ENCODE data around the gene EPB41L4B.
A peak's percentile ranks its signal among the peaks of the same experiment; 100 is the strongest.

EPB41L4B gene

DNA sequence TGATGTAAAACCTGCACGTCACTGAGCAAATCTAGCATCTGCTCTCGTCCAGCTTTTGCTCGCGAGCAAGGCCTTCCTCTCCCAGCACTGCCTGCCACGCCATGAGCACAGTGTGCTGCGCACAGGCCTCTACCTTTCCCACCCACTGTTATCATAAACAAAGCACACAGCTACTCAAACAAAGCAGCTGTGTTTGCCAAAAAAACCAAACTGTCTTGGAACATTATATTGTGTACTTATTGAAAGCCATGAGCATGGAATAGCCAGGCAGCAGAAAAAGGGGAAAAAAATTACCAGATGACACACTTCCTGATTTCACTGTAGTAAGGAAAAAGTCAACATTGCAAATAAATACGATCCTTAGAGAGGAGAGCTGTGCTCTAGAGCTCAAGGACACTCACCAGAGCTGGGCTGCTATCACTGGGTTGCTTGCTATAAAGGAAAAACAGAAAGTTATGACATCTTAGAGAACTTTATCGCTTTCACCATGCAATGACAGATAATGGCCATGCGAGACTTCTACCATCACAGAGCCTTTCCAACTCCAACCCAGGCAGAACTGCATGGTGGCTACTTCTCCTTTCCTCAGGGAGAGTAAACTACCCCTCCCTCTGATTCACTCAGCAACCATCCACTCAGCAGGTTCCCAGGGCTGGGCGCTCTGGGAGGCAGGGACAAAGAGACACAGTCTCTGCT is 69.6 kb downstream of the EPB41L4B start:
- peak; percentile 34; the same call in 1 of the 2 replicates for TF ChIP-seq ZNF600 (tag by site-specific recombination; IDR thresholded peaks at IDR 0.05)
- TF ChIP-seq ZFHX2 (tag by site-specific recombination; conservative IDR thresholded peaks at IDR 0.05) = no peak
- TF ChIP-seq, protein P1, sequence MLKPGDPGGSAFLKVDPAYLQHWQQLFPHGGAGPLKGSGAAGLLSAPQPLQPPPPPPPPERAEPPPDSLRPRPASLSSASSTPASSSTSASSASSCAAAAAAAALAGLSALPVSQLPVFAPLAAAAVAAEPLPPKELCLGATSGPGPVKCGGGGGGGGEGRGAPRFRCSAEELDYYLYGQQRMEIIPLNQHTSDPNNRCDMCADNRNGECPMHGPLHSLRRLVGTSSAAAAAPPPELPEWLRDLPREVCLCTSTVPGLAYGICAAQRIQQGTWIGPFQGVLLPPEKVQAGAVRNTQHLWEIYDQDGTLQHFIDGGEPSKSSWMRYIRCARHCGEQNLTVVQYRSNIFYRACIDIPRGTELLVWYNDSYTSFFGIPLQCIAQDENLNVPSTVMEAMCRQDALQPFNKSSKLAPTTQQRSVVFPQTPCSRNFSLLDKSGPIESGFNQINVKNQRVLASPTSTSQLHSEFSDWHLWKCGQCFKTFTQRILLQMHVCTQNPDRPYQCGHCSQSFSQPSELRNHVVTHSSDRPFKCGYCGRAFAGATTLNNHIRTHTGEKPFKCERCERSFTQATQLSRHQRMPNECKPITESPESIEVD (tag by site-specific recombination; IDR thresholded peaks at IDR 0.05) = peak; percentile 89
- TF ChIP-seq ZNF324 (tag by site-specific recombination; IDR thresholded peaks at IDR 0.05) = no peak
- TF ChIP-seq PRDM1 (tag by site-specific recombination; IDR thresholded peaks at IDR 0.05) = peak; percentile 23; the same call in 1 of the 2 replicates
- no peak for TF ChIP-seq EGR2 (tag by site-specific recombination; IDR thresholded peaks at IDR 0.05; ENCODE audit: low read depth)
- TF ChIP-seq ZNF248 (tag by site-specific recombination; IDR thresholded peaks at IDR 0.05) = no peak
- TF ChIP-seq ZIC2 (tag by site-specific recombination; IDR thresholded peaks at IDR 0.05) = peak; percentile 64
- peaks cover 0 to 11% of the 10 kb centered on the region in 2 experiments; a peak in 1 of 3 replicates for H3K36me3 ChIP-seq (ENCODE audit: control insufficient read depth in 2 of 2, insufficient read depth in 1 of 2, low read length in 2 of 2)
- H3K9me3 ChIP-seq (ENCODE audit: control insufficient read depth, insufficient read depth, low read depth, low read length) = no peaks in the 10 kb centered on the region
- no peak overlapping the region; the same call in 1 of the 2 replicates for H3K27ac ChIP-seq (ENCODE audit: extremely low read depth, low read depth, low read length)
- no peak overlapping the region for H3K4me3 ChIP-seq (ENCODE audit: low read depth, low read length)
- POLR2A ChIA-PET = no interaction called here
- CTCF ChIA-PET = interaction anchor here (0.6 to 1.8 kb wide), 3 partner anchors 10 to 176 kb away, joined by 3 to 5 read pairs (median 3); no protein-coding TSS in a partner anchor
- peaks cover 10% of the 10 kb centered on the region; the same call in 1 of the 2 replicates for H3K4me1 ChIP-seq (ENCODE audit: control insufficient read depth, insufficient read depth, low read length)

DNA sequence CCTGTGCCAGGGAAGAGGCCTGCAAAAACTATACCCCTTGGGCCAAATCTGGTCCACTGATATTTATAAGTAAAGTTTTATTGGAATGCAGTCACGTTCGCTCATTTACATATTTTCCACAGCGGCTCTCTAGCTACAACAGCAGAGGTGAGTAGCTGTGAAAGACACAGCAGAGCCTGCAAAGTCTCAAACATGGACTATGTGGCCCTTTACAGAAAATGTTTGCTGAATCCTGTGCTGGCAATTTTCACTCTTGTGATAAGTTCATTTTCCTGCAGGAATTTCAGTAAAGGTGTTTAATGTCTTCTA is 70.1 kb downstream of the EPB41L4B start:
- ChIA-PET POLR2A (no interaction called here), CTCF (interaction anchor here (1.1 to 1.8 kb wide), 2 partner anchors 10 to 68 kb away, joined by 3 to 5 read pairs; no protein-coding TSS in a partner anchor)
- H3K4me1 ChIP-seq (ENCODE audit: control insufficient read depth, insufficient read depth, low read length) = peaks cover 10% of the 10 kb centered on the region; the same call in 1 of the 2 replicates
- no peaks in the 10 kb centered on the region for H3K9me3 ChIP-seq (ENCODE audit: control insufficient read depth, insufficient read depth, low read depth, low read length)
- H3K4me3 ChIP-seq (ENCODE audit: low read depth, low read length) = no peak overlapping the region
- no peak overlapping the region; the same call in 1 of the 2 replicates for H3K27ac ChIP-seq (ENCODE audit: extremely low read depth, low read depth, low read length)
- peaks cover 0 to 11% of the 10 kb centered on the region in 2 experiments; a peak in 1 of 3 replicates for H3K36me3 ChIP-seq (ENCODE audit: control insufficient read depth in 2 of 2, insufficient read depth in 1 of 2, low read length in 2 of 2)
- TF ChIP-seq, protein P2, sequence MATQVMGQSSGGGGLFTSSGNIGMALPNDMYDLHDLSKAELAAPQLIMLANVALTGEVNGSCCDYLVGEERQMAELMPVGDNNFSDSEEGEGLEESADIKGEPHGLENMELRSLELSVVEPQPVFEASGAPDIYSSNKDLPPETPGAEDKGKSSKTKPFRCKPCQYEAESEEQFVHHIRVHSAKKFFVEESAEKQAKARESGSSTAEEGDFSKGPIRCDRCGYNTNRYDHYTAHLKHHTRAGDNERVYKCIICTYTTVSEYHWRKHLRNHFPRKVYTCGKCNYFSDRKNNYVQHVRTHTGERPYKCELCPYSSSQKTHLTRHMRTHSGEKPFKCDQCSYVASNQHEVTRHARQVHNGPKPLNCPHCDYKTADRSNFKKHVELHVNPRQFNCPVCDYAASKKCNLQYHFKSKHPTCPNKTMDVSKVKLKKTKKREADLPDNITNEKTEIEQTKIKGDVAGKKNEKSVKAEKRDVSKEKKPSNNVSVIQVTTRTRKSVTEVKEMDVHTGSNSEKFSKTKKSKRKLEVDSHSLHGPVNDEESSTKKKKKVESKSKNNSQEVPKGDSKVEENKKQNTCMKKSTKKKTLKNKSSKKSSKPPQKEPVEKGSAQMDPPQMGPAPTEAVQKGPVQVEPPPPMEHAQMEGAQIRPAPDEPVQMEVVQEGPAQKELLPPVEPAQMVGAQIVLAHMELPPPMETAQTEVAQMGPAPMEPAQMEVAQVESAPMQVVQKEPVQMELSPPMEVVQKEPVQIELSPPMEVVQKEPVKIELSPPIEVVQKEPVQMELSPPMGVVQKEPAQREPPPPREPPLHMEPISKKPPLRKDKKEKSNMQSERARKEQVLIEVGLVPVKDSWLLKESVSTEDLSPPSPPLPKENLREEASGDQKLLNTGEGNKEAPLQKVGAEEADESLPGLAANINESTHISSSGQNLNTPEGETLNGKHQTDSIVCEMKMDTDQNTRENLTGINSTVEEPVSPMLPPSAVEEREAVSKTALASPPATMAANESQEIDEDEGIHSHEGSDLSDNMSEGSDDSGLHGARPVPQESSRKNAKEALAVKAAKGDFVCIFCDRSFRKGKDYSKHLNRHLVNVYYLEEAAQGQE (tag by site-specific recombination; IDR thresholded peaks at IDR 0.05) = no peak

DNA sequence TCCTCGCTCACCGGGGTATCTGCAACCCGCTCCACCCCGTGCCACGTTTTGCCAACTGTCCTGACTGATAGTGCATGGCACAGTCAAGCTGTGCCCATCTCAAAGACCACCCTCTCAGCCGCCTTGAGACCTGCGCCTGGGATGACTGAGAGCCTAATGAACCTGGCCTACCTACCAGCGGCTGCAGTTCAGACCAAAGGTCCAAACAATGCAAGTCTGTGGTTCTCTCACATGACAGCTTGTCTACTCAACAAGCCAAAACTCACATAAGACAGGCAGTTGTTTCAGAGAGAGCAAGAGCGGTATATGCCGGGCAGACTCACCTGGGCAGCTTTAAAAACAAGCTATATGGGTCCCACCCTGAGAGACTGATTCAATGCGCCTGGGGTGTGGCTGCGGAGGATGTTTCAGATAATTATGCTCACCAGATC is 70.5 kb downstream of the EPB41L4B start:
- ChIA-PET CTCF (interaction anchor here (0.6 to 1.1 kb wide), 2 partner anchors 14 to 69 kb away, joined by 3 read pairs; no protein-coding TSS in a partner anchor), POLR2A (no interaction called here)
- H3K4me1 ChIP-seq (ENCODE audit: control insufficient read depth, insufficient read depth, low read length) = peaks cover 10% of the 10 kb centered on the region; the same call in 1 of the 2 replicates
- H3K27ac ChIP-seq (ENCODE audit: extremely low read depth, low read depth, low read length) = no peak overlapping the region
- H3K4me3 ChIP-seq (ENCODE audit: low read depth, low read length) = no peak overlapping the region
- H3K36me3 ChIP-seq (ENCODE audit: control insufficient read depth in 2 of 2, insufficient read depth in 1 of 2, low read length in 2 of 2) = peaks cover 0 to 9% of the 10 kb centered on the region in 2 experiments; a peak in 1 of 3 replicates
- H3K9me3 ChIP-seq (ENCODE audit: control insufficient read depth, insufficient read depth, low read depth, low read length) = no peaks in the 10 kb centered on the region
- TF ChIP-seq ZNF175 (tag by site-specific recombination; IDR thresholded peaks at IDR 0.05) = no peak
- TF ChIP-seq ZNF211 (tag by site-specific recombination; IDR thresholded peaks at IDR 0.05; ENCODE audit: low read depth) = no peak
- no peak for TF ChIP-seq WT1 (tag by site-specific recombination; IDR thresholded peaks at IDR 0.05)
- TF ChIP-seq, protein P3, sequence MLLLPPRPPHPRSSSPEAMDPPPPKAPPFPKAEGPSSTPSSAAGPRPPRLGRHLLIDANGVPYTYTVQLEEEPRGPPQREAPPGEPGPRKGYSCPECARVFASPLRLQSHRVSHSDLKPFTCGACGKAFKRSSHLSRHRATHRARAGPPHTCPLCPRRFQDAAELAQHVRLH (tag by site-specific recombination; IDR thresholded peaks at IDR 0.05) = no peak
- no peak for TF ChIP-seq ZNF501 (tag by site-specific recombination; IDR thresholded peaks at IDR 0.05)
- TF ChIP-seq, protein P4, sequence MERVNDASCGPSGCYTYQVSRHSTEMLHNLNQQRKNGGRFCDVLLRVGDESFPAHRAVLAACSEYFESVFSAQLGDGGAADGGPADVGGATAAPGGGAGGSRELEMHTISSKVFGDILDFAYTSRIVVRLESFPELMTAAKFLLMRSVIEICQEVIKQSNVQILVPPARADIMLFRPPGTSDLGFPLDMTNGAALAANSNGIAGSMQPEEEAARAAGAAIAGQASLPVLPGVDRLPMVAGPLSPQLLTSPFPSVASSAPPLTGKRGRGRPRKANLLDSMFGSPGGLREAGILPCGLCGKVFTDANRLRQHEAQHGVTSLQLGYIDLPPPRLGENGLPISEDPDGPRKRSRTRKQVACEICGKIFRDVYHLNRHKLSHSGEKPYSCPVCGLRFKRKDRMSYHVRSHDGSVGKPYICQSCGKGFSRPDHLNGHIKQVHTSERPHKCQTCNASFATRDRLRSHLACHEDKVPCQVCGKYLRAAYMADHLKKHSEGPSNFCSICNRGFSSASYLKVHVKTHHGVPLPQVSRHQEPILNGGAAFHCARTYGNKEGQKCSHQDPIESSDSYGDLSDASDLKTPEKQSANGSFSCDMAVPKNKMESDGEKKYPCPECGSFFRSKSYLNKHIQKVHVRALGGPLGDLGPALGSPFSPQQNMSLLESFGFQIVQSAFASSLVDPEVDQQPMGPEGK (tag by site-specific recombination; IDR thresholded peaks at IDR 0.05) = no peak
- TF ChIP-seq, protein P5, sequence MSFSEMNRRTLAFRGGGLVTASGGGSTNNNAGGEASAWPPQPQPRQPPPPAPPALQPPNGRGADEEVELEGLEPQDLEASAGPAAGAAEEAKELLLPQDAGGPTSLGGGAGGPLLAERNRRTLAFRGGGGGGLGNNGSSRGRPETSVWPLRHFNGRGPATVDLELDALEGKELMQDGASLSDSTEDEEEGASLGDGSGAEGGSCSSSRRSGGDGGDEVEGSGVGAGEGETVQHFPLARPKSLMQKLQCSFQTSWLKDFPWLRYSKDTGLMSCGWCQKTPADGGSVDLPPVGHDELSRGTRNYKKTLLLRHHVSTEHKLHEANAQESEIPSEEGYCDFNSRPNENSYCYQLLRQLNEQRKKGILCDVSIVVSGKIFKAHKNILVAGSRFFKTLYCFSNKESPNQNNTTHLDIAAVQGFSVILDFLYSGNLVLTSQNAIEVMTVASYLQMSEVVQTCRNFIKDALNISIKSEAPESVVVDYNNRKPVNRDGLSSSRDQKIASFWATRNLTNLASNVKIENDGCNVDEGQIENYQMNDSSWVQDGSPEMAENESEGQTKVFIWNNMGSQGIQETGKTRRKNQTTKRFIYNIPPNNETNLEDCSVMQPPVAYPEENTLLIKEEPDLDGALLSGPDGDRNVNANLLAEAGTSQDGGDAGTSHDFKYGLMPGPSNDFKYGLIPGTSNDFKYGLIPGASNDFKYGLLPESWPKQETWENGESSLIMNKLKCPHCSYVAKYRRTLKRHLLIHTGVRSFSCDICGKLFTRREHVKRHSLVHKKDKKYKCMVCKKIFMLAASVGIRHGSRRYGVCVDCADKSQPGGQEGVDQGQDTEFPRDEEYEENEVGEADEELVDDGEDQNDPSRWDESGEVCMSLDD (tag by site-specific recombination; IDR thresholded peaks at IDR 0.05) = no peak
- no peak for TF ChIP-seq YY2 (tag by site-specific recombination; IDR thresholded peaks at IDR 0.05)
- no peak for TF ChIP-seq ZBTB48 (tag by site-specific recombination; IDR thresholded peaks at IDR 0.05)
- no peak for TF ChIP-seq ZNF202 (tag by site-specific recombination; IDR thresholded peaks at IDR 0.05; ENCODE audit: borderline replicate concordance)

Data from HEK293 (cell line).